HG03460 (cell line): ENCODE data around the gene ZNF45.
"Not testable (repeated sequence)": the region's sequence is repeated elsewhere in the genome, so short reads cannot be mapped to it uniquely, and the experiment has no call there.

Experiments
- ATAC-seq: cut with Tn5 transposase; IDR thresholded peaks from one replicate; pipeline ENCODE4 v1.9.1; 2021; ENCODE audit not compliant: unreplicated experiment

The ZNF45 gene

GRCh38 chr19:43934985-43935708 lies at the start of gene ZNF45:
Gene ZNF45 (minus strand): TSS chr19:43935282. CDS start chr19:43922185, 13,097 bp downstream.
- peak; percentile 96 for ATAC-seq

GRCh38 chr19:43984687-43985000 lies 49.6 kb upstream of the ZNF45 start:
- ATAC-seq = peak; percentile 15

GRCh38 chr19:43983912-43984686 lies 49.0 kb upstream of the ZNF45 start, which contains the start of gene ZNF155:
Gene ZNF155 (plus strand): TSS chr19:43984188. CDS start chr19:43988544, 4,356 bp downstream.
- ATAC-seq = peak; percentile 83

GRCh38 chr19:43983544-43983911 lies 48.4 kb upstream of the ZNF45 start:
- ATAC-seq = no peak

GRCh38 chr19:43976732-43977131 lies 41.6 kb upstream of the ZNF45 start:
- no peak for ATAC-seq

- ATAC-seq = no peak
These were observed 31.1 kb upstream of the ZNF45 start for GRCh38 chr19:43966079-43966694.

GRCh38 chr19:43960411-43960810 lies 25.3 kb upstream of the ZNF45 start:
- ATAC-seq = no peak

- no peak for ATAC-seq
These were observed 22.8 kb upstream of the ZNF45 start for GRCh38 chr19:43957891-43958290.

- no peak for ATAC-seq
These were observed 21.7 kb upstream of the ZNF45 start for GRCh38 chr19:43956827-43957226.

- ATAC-seq = peak; percentile 86
These were observed 16.0 kb upstream of the ZNF45 start, which contains the start of gene ZNF221 for GRCh38 chr19:43950834-43951645. Gene ZNF221 (plus strand): TSS chr19:43951228. CDS start chr19:43962727, 11,499 bp downstream.

- ATAC-seq = not testable (repeated sequence)
These were observed 14.7 kb upstream of the ZNF45 start for GRCh38 chr19:43949803-43950202.

GRCh38 chr19:43947412-43947811 lies 12.3 kb upstream of the ZNF45 start:
- ATAC-seq = not testable (repeated sequence)

- ATAC-seq = no peak
These were observed 6.1 kb upstream of the ZNF45 start for GRCh38 chr19:43941209-43941608.

GRCh38 chr19:43940719-43941118 lies 5.6 kb upstream of the ZNF45 start:
- ATAC-seq = no peak

GRCh38 chr19:43939557-43940260 lies 4.6 kb upstream of the ZNF45 start:
- no peak for ATAC-seq

GRCh38 chr19:43936188-43936587 lies 1.1 kb upstream of the ZNF45 start:
- no peak for ATAC-seq

GRCh38 chr19:43934055-43934984 lies 762 bp downstream of the ZNF45 start:
- ATAC-seq = no peak

GRCh38 chr19:43928820-43929219 lies 6.3 kb downstream of the ZNF45 start:
- no peak for ATAC-seq

- no peak for ATAC-seq
These were observed 11.2 kb downstream of the ZNF45 start for GRCh38 chr19:43923875-43924274.
